Mesenchymal stem cell (in vitro differentiated cells and primary cell): Measurements from ENCODE around the gene THAP4.

Experiments used
- DNase-seq: peaks from one replicate; pipeline ENCODE4 v3.0.0-alpha.2; 2013
- H2AFZ ChIP-seq: one replicate; pipeline ENCODE4 v1.6.1; 2013; ENCODE audit warnings: low read depth, mild to moderate bottlenecking, control low read depth, inconsistent platforms, low read length, moderate library complexity
- H2AK5ac ChIP-seq: 2 replicates; pipeline ENCODE4 v1.6.1; 2013; ENCODE audit warnings: low read length, moderate library complexity, mild to moderate bottlenecking, inconsistent platforms; ENCODE audit not compliant: severe bottlenecking
- H2BK120ac ChIP-seq: one replicate; pipeline ENCODE4 v1.6.1; 2013; ENCODE audit warnings: low read depth, mild to moderate bottlenecking, inconsistent platforms, low read length, moderate library complexity
- H2BK12ac ChIP-seq, 2 experiments: one replicate each; pipeline ENCODE4 v1.6.1; 2013; ENCODE audit warnings: inconsistent platforms in 2 of 2, low read length in 2 of 2, mild to moderate bottlenecking in 2 of 2, moderate library complexity in 2 of 2, control low read depth in 1 of 2
- H2BK15ac ChIP-seq: one replicate; pipeline ENCODE4 v1.6.1; 2013; ENCODE audit warnings: mild to moderate bottlenecking, low read depth, inconsistent platforms; ENCODE audit not compliant: poor library complexity, severe bottlenecking
- H2BK5ac ChIP-seq: 2 replicates; pipeline ENCODE4 v1.6.1; 2013; ENCODE audit warnings: low read depth, mild to moderate bottlenecking, low read length, control low read depth, inconsistent platforms; ENCODE audit not compliant: poor library complexity, severe bottlenecking
- H3K14ac ChIP-seq, 2 experiments: one replicate each; pipeline ENCODE4 v1.6.1; 2013; ENCODE audit warnings: inconsistent platforms in 2 of 2, low read length in 2 of 2, control low read depth in 1 of 2, mild to moderate bottlenecking in 1 of 2, moderate library complexity in 1 of 2
- H3K18ac ChIP-seq, 2 experiments: one replicate each; pipeline ENCODE4 v1.6.1; 2013; ENCODE audit warnings: inconsistent platforms in 2 of 2, low read length in 2 of 2, control low read depth in 1 of 2, low read depth in 1 of 2, mild to moderate bottlenecking in 1 of 2
- H3K23ac ChIP-seq, 2 experiments: one replicate each; pipeline ENCODE4 v1.6.1; 2013; ENCODE audit warnings: inconsistent platforms in 2 of 2, low read length in 2 of 2, mild to moderate bottlenecking in 2 of 2, moderate library complexity in 2 of 2, control low read depth in 1 of 2
- H3K27ac ChIP-seq: 2 replicates; pipeline ENCODE4 v1.5.1; 2013; ENCODE audit warnings: mild to moderate bottlenecking, moderate library complexity, low read length, control low read depth, inconsistent platforms; ENCODE audit not compliant: poor library complexity, severe bottlenecking
- H3K27me3 ChIP-seq, 2 experiments: 2 replicates each; pipeline versions ENCODE4 v1.6.1 to v1.7.0; 2013; ENCODE audit warnings: low read length in 2 of 2, mild to moderate bottlenecking in 2 of 2, moderate library complexity in 2 of 2, control low read depth in 1 of 2, inconsistent platforms in 1 of 2; ENCODE audit not compliant: control insufficient read depth in 1 of 2, insufficient read depth in 1 of 2
- H3K36me3 ChIP-seq, 2 experiments: 2 replicates each; pipeline versions ENCODE4 v1.6.1 to v1.7.0; 2013; ENCODE audit warnings: low read length in 2 of 2, control low read depth in 1 of 2, inconsistent platforms in 1 of 2, low read depth in 1 of 2, mild to moderate bottlenecking in 1 of 2; ENCODE audit not compliant: insufficient read depth in 2 of 2, control insufficient read depth in 1 of 2
- H3K4ac ChIP-seq, 2 experiments: one replicate each; pipeline ENCODE4 v1.6.1; 2013; ENCODE audit warnings: inconsistent platforms in 2 of 2, low read length in 2 of 2, mild to moderate bottlenecking in 2 of 2, moderate library complexity in 2 of 2, control low read depth in 1 of 2, low read depth in 1 of 2
- H3K4me1 ChIP-seq: 2 replicates; pipeline ENCODE4 v1.6.1; 2013; ENCODE audit warnings: low read depth, low read length, control low read depth; ENCODE audit not compliant: control insufficient read depth, insufficient read depth
- H3K4me2 ChIP-seq: 2 replicates; pipeline ENCODE4 v1.6.1; 2013; ENCODE audit warnings: low read length, mild to moderate bottlenecking, inconsistent platforms; ENCODE audit not compliant: poor library complexity, severe bottlenecking
- H3K4me3 ChIP-seq, 2 experiments: 2 replicates each; pipeline versions ENCODE4 v1.5.1 to v1.7.0; 2013; ENCODE audit warnings: low read length in 2 of 2, mild to moderate bottlenecking in 2 of 2, control low read depth in 1 of 2, low read depth in 1 of 2; ENCODE audit not compliant: insufficient read depth in 1 of 2
- H3K79me1 ChIP-seq: replicated peaks from 2 replicates; pipeline ENCODE4 v1.6.1; 2013; ENCODE audit warnings: mild to moderate bottlenecking, control low read depth, low read length, inconsistent platforms; ENCODE audit not compliant: poor library complexity, severe bottlenecking
- H3K9ac ChIP-seq: 2 replicates; pipeline ENCODE4 v1.7.0; 2013; ENCODE audit warnings: mild to moderate bottlenecking, low read length, moderate library complexity
- H3K9me3 ChIP-seq: 2 replicates; pipeline ENCODE4 v1.7.0; 2013; ENCODE audit warnings: mild to moderate bottlenecking, low read length; ENCODE audit not compliant: control insufficient read depth
- H4K8ac ChIP-seq: one replicate; pipeline ENCODE4 v1.6.1; 2013; ENCODE audit warnings: inconsistent platforms, mild to moderate bottlenecking, low read length, moderate library complexity
- H4K91ac ChIP-seq: one replicate; pipeline ENCODE4 v1.6.1; 2013; ENCODE audit warnings: mild to moderate bottlenecking, low read length, inconsistent platforms
- WGBS: methylation state at CpG from one replicate; pipeline ENCODE4 v1.1.7; 2013; ENCODE audit warnings: mixed read lengths; 5-methylcytosine and 5-hydroxymethylcytosine counted together

THAP4 gene

GRCh38 chr2:241582806-241583205 lies 54.2 kb downstream of the THAP4 start:
- Histone ChIP-seq H3K4ac (no peak overlapping the region), H2AK5ac (no peak overlapping the region), H3K9me3 (peaks cover 49% of the 10 kb centered on the region), H3K18ac (no peak overlapping the region), H3K27ac (no peak overlapping the region), H3K4me2 (no peak overlapping the region), H3K14ac (no peak overlapping the region), H4K91ac (no peak overlapping the region), H3K36me3 (peaks cover 50 to 57% of the 10 kb centered on the region in 2 experiments), H3K27me3 (no peaks in the 10 kb centered on the region), H2BK5ac (no peak overlapping the region), H2BK12ac (no peak overlapping the region), H2BK120ac (no peak overlapping the region), H3K23ac (no peak overlapping the region), H3K9ac (no peak overlapping the region), H3K79me1 (peaks cover 14% of the 10 kb centered on the region), H3K4me3 (no peak overlapping the region), H2AFZ (no peak overlapping the region), H3K4me1 (peaks cover 4% of the 10 kb centered on the region), H2BK15ac (no peak overlapping the region), H4K8ac (no peak overlapping the region)
- no peak for DNase-seq
- WGBS: 90% methylated on average over 4 of the region's 4 CpGs

GRCh38 chr2:241582328-241582727 lies 54.6 kb downstream of the THAP4 start:
- Histone ChIP-seq H3K36me3 (peaks cover 49 to 55% of the 10 kb centered on the region in 2 experiments), H3K14ac (no peak overlapping the region), H3K27ac (no peak overlapping the region), H3K9ac (no peak overlapping the region), H3K79me1 (peaks cover 16% of the 10 kb centered on the region), H2AK5ac (no peak overlapping the region), H3K4ac (no peak overlapping the region), H2BK5ac (no peak overlapping the region), H3K4me3 (no peak overlapping the region), H3K23ac (no peak overlapping the region), H3K27me3 (no peaks in the 10 kb centered on the region), H2BK15ac (no peak overlapping the region), H2BK12ac (no peak overlapping the region), H3K4me2 (no peak overlapping the region), H2AFZ (no peak overlapping the region), H3K4me1 (peaks cover 6% of the 10 kb centered on the region), H4K8ac (no peak overlapping the region), H3K18ac (no peak overlapping the region), H2BK120ac (no peak overlapping the region), H3K9me3 (peaks cover 46% of the 10 kb centered on the region), H4K91ac (no peak overlapping the region)
- WGBS: 98% methylated on average over 8 of the region's 8 CpGs
- DNase-seq: no peak

- H4K91ac ChIP-seq: no peak overlapping the region
- H3K23ac ChIP-seq: no peak overlapping the region
- H2AK5ac ChIP-seq: no peak overlapping the region
- no peak overlapping the region for H2BK120ac ChIP-seq
- H2AFZ ChIP-seq: no peak overlapping the region
- no peak overlapping the region for H2BK5ac ChIP-seq
- no peaks in the 10 kb centered on the region for H3K27me3 ChIP-seq
- H3K4ac ChIP-seq: no peak overlapping the region
- no peak for DNase-seq
- no peak overlapping the region for H4K8ac ChIP-seq
- no peak overlapping the region for H3K4me3 ChIP-seq
- no peak overlapping the region for H2BK12ac ChIP-seq
- H3K9me3 ChIP-seq: peaks cover 19% of the 10 kb centered on the region
- H3K79me1 ChIP-seq: peaks cover 2% of the 10 kb centered on the region
- H3K18ac ChIP-seq: no peak overlapping the region
- H3K27ac ChIP-seq: no peak overlapping the region
- 98% methylated on average over 6 of the region's 7 CpGs for WGBS
- H3K4me2 ChIP-seq: no peak overlapping the region
- no peak overlapping the region for H3K14ac ChIP-seq
- H2BK15ac ChIP-seq: no peak overlapping the region
- peaks cover 32 to 48% of the 10 kb centered on the region in 2 experiments for H3K36me3 ChIP-seq
- H3K9ac ChIP-seq: no peak overlapping the region
- peaks cover 22% of the 10 kb centered on the region for H3K4me1 ChIP-seq
Measured at GRCh38 chr2:241579281-241579680, 57.7 kb downstream of the THAP4 start.

GRCh38 chr2:241577413-241578122 lies 59.4 kb downstream of the THAP4 start:
- Histone ChIP-seq H3K23ac (no peak overlapping the region), H2BK5ac (no peak overlapping the region), H3K4me3 (no peak overlapping the region), H3K27me3 (no peaks in the 10 kb centered on the region), H2AFZ (no peak overlapping the region), H3K18ac (no peak overlapping the region), H3K14ac (no peak overlapping the region), H3K9me3 (peaks cover 9% of the 10 kb centered on the region), H3K4me1 (peaks cover 20% of the 10 kb centered on the region), H3K4me2 (no peak overlapping the region), H3K36me3 (peaks cover 22 to 43% of the 10 kb centered on the region in 2 experiments), H4K8ac (no peak overlapping the region), H2BK120ac (no peak overlapping the region), H3K27ac (no peak overlapping the region), H3K79me1 (peaks cover 2% of the 10 kb centered on the region), H3K4ac (no peak overlapping the region), H2BK15ac (no peak overlapping the region), H4K91ac (no peak overlapping the region), H2AK5ac (no peak overlapping the region), H2BK12ac (no peak overlapping the region), H3K9ac (no peak overlapping the region)
- no peak for DNase-seq
- WGBS: 88% methylated on average over 5 of the region's 9 CpGs
